HCT116 (cell line): ENCODE data around the gene OPCML. TPM values are rescaled to one million over a fixed set of nuclear protein-coding genes. Genes with fewer than 3 reads are reported as not detected.

ENCODE experiments used
- ATAC-seq: fragments of 200-7000 bp; cut with Tn5 transposase; 2 replicates; pipeline ENCODE4 v1.9.1; 2020; ENCODE audit warnings: mild to moderate bottlenecking, moderate library complexity
- BruUV-seq: library from RNA; stranded (reverse); fragments of 400-500 nt; replicated peaks from 2 replicates; lab custom pipeline; 2021; lab: Mats Ljungman, UMichigan
- CTCF ChIA-PET: fragments of 300-600 bp; sonication (Branson Sonifier 250); formaldehyde crosslinking; loops from one replicate; lab custom pipeline; 2021; ENCODE audit warnings: antibody characterized with exemption; lab: Charles Lee
- POLR2A ChIA-PET: fragments of 300-600, 350-600 bp; sonication (Branson Sonifier 250); formaldehyde crosslinking; loops from one replicate; lab custom pipeline; 2021; ENCODE audit warnings: antibody characterized with exemption; lab: Charles Lee
- RAD21 ChIA-PET, 2 experiments: fragments of 300-600 bp; sonication (Branson Sonifier 250); formaldehyde crosslinking; loops; one replicate each; lab custom pipeline; 2023; ENCODE audit warnings: low total read pairs in 2 of 2; ENCODE audit not compliant: uncharacterized antibody in 2 of 2, unreplicated experiment in 2 of 2, low non-redundant PET in 1 of 2; lab: Charles Lee
- DNase-seq: peaks from one replicate; pipeline ENCODE4 v3.0.0-alpha.2; 2010; ENCODE audit warnings: low read depth, low spot score
- H2AFZ ChIP-seq: fragments of 200-600 bp; shearing (Covaris generic), sonication (generic); 2 replicates; pipeline ENCODE4 v1.6.1; 2017; ENCODE audit warnings: low read depth, mixed run types, mixed read lengths, antibody characterized with exemption, low read length; ENCODE audit not compliant: poor library complexity, severe bottlenecking
- H3K27ac ChIP-seq: 2 replicates; pipeline ENCODE4 v1.5.1; 2012; ENCODE audit warnings: low read depth, low read length
- H3K27me3 ChIP-seq: fragments of 200-600 bp; sonication (generic); 2 replicates; pipeline ENCODE4 v1.6.1; 2016; ENCODE audit warnings: mixed run types, low read length, mixed read lengths; ENCODE audit not compliant: insufficient read depth
- H3K36me3 ChIP-seq, 2 experiments: fragments of 200-500 bp in 1 of 2; fragments of 200-600 bp in 1 of 2; sonication (Bioruptor generic) in 1 of 2; sonication (generic) in 1 of 2; 2 replicates each; pipeline versions ENCODE4 v1.5.1 to v1.6.1; 2014 to 2016; ENCODE audit warnings: low read length in 2 of 2, inconsistent platforms in 1 of 2, mixed read lengths in 1 of 2, mixed run types in 1 of 2; ENCODE audit not compliant: insufficient read depth in 2 of 2, control insufficient read depth in 1 of 2
- H3K4me1 ChIP-seq, 2 experiments: fragments of 200-600 bp in 1 of 2; sonication (generic) in 1 of 2; 2 replicates each; pipeline versions ENCODE4 v1.5.1 to v1.6.1; 2012 to 2017; ENCODE audit warnings: low read length in 2 of 2, inconsistent platforms in 1 of 2, mild to moderate bottlenecking in 1 of 2, mixed read lengths in 1 of 2, mixed run types in 1 of 2, moderate library complexity in 1 of 2; ENCODE audit not compliant: insufficient read depth in 2 of 2, control insufficient read depth in 1 of 2
- H3K4me2 ChIP-seq: fragments of 200-600 bp; sonication (generic); 2 replicates; pipeline ENCODE4 v1.6.1; 2017; ENCODE audit warnings: mixed run types, low read length, mixed read lengths
- H3K4me3 ChIP-seq, 2 experiments: fragments of 200-600 bp in 1 of 2; sonication (generic) in 1 of 2; replicated peaks in 1 of 2; 2 replicates each; pipeline ENCODE4 v1.5.1; 2011 to 2016; ENCODE audit warnings: low read length in 2 of 2, control low read depth in 1 of 2, low read depth in 1 of 2, mild to moderate bottlenecking in 1 of 2, mixed read lengths in 1 of 2, mixed run types in 1 of 2
- H3K79me2 ChIP-seq: fragments of 200-600 bp; sonication (generic); 2 replicates; pipeline ENCODE4 v1.6.1; 2017; ENCODE audit warnings: mild to moderate bottlenecking, mixed run types, low read length, moderate library complexity, mixed read lengths; ENCODE audit not compliant: insufficient read depth
- H3K9ac ChIP-seq: fragments of 200-600 bp; sonication (generic); 2 replicates; pipeline ENCODE4 v1.6.1; 2016; ENCODE audit warnings: low read length, mixed read lengths
- H3K9me2 ChIP-seq: fragments of 200-600 bp; sonication (generic), shearing (Covaris generic); 2 replicates; pipeline ENCODE4 v1.6.1; 2017; ENCODE audit warnings: mixed run types, mild to moderate bottlenecking, moderate library complexity; ENCODE audit not compliant: insufficient read depth
- H3K9me3 ChIP-seq, 2 experiments: fragments of 200-500 bp in 1 of 2; fragments of 200-600 bp in 1 of 2; sonication (Bioruptor generic) in 1 of 2; sonication (generic) in 1 of 2; 2 replicates each; pipeline ENCODE4 v1.6.1; 2014 to 2017; ENCODE audit warnings: low read length in 2 of 2, mixed read lengths in 2 of 2, inconsistent platforms in 1 of 2, low read depth in 1 of 2, mild to moderate bottlenecking in 1 of 2, mixed run types in 1 of 2, moderate library complexity in 1 of 2; ENCODE audit not compliant: control insufficient read depth in 1 of 2, insufficient read depth in 1 of 2
- H4K20me1 ChIP-seq: fragments of 200-600 bp; sonication (generic), shearing (Covaris generic); 2 replicates; pipeline ENCODE4 v1.6.1; 2017; ENCODE audit warnings: mixed run types, mild to moderate bottlenecking, moderate library complexity; ENCODE audit not compliant: insufficient read depth
- CBX3 ChIP-seq: IDR thresholded peaks from 2 replicates; pipeline ENCODE4 v1.6.1; 2012; ENCODE audit warnings: low read depth
- CEBPB ChIP-seq: IDR thresholded peaks from 2 replicates; pipeline ENCODE4 v1.6.1; 2012; ENCODE audit warnings: low read depth
- ELF1 ChIP-seq: IDR thresholded peaks from 2 replicates; pipeline ENCODE4 v1.6.1; 2012; ENCODE audit warnings: low read depth, borderline replicate concordance
- EZH2 ChIP-seq: fragments of 200-600 bp; sonication (generic); IDR thresholded peaks from 2 replicates; pipeline ENCODE4 v1.6.1; 2017; ENCODE audit warnings: antibody characterized with exemption, mixed run types
- JUND ChIP-seq: IDR thresholded peaks from 2 replicates; pipeline ENCODE4 v1.6.1; 2012
- POLR2A ChIP-seq: IDR thresholded peaks from 2 replicates; pipeline ENCODE4 v1.7.0; 2011; ENCODE audit warnings: borderline replicate concordance; ENCODE audit not compliant: insufficient read depth, insufficient read length; ENCODE audit errors: extremely low read depth
- POLR2AphosphoS5 ChIP-seq: IDR thresholded peaks from 2 replicates; pipeline ENCODE4 v1.6.1; 2011; ENCODE audit warnings: mild to moderate bottlenecking, low read depth, low read length, moderate library complexity
- RAD21 ChIP-seq: IDR thresholded peaks from 2 replicates; pipeline ENCODE4 v1.6.1; 2012; ENCODE audit warnings: low read depth, mild to moderate bottlenecking
- REST ChIP-seq: IDR thresholded peaks from 2 replicates; pipeline ENCODE4 v1.6.1; 2012; ENCODE audit warnings: low read depth
- SIN3A ChIP-seq: IDR thresholded peaks from 2 replicates; pipeline ENCODE4 v1.6.1; 2012; ENCODE audit warnings: low read depth
- SP1 ChIP-seq: IDR thresholded peaks from 2 replicates; pipeline ENCODE4 v1.6.1; 2012; ENCODE audit warnings: low read depth
- SRF ChIP-seq: IDR thresholded peaks from 2 replicates; pipeline ENCODE4 v1.6.1; 2012; ENCODE audit warnings: low read depth
- YY1 ChIP-seq: IDR thresholded peaks from 2 replicates; pipeline ENCODE4 v1.6.1; 2011; ENCODE audit warnings: low read length, low read depth, moderate library complexity, mild to moderate bottlenecking; ENCODE audit not compliant: insufficient replicate concordance; ENCODE audit errors: extremely low read depth
- ZNF274 ChIP-seq: fragments of 200-500 bp; sonication (Bioruptor generic); IDR thresholded peaks from 2 replicates; pipeline ENCODE4 v1.6.1; 2014; ENCODE audit warnings: mild to moderate bottlenecking, low read depth, low read length, inconsistent platforms
- intact Hi-C: fragments of 100-400 bp; cut with micrococcal nuclease; formaldehyde crosslinking; loops from 2 replicates; pipeline ENCODE4 v1.10.0; 2022
- total RNA-seq: library from RNA; stranded (reverse); gene quantifications from one replicate; pipeline ENCODE4 v1.2.1, GENCODE V29; 2021; ENCODE audit not compliant: unreplicated experiment
- TF ChIP-seq, protein P1 (sequence below): IDR thresholded peaks from 2 replicates; pipeline ENCODE4 v1.6.1; 2011; ENCODE audit warnings: mild to moderate bottlenecking, low read length, moderate library complexity; ENCODE audit not compliant: insufficient replicate concordance; ENCODE audit errors: extremely low read depth
- TF ChIP-seq, protein P2 (sequence below): IDR thresholded peaks from 2 replicates; pipeline ENCODE4 v1.6.1; 2012
- TF ChIP-seq, protein P3 (sequence below), 3 experiments: fragments of 200-600 bp in 1 of 3; sonication (generic) in 1 of 3; IDR thresholded peaks in 2 of 3; conservative IDR thresholded peaks in 1 of 3; 2 replicates each; pipeline ENCODE4 v1.5.1; 2012 to 2017; ENCODE audit warnings: low read depth in 2 of 3, low read length in 2 of 3, antibody characterized with exemption in 1 of 3, borderline replicate concordance in 1 of 3, control low read depth in 1 of 3, mild to moderate bottlenecking in 1 of 3, mixed read lengths in 1 of 3, mixed run types in 1 of 3, moderate library complexity in 1 of 3; ENCODE audit not compliant: insufficient read depth in 1 of 3
- TF ChIP-seq, protein P4 (sequence below): IDR thresholded peaks from 2 replicates; pipeline ENCODE4 v1.6.1; 2012

The OPCML gene
- total RNA-seq, 1 experiment from 2014 or later, result not detected

DNA sequence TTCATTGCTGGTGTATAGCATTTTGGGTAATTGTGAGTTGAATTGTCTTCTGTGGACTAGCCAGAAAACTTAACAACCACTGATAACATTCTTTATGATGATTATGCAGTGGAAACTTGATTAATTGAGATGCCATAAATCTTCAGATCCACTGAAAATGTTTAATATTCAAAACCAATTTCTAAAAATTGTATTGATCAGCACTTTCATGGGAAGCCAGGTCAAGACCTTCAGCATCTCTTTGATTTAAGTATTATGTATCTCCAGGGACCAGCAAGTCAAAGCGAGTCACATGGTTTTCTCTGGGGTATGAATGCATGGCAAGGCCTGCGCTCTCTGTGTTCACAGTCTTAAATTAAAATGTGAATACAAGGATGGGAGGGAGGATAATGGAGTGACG, 596.9 kb downstream of the OPCML start:
- intact Hi-C loops, result no loop called here
- Histone ChIP-seq H3K9ac (no peak overlapping the region), H3K4me1 (no peaks in the 10 kb centered on the region), H3K9me3 (peaks cover 5 to 22% of the 10 kb centered on the region in 2 experiments; a peak in 2 of 4 replicates), H3K4me2 (no peak overlapping the region), H3K27me3 (no peaks in the 10 kb centered on the region), H2AFZ (no peak overlapping the region), H3K9me2 (no peaks in the 10 kb centered on the region), H3K36me3 (no peaks in the 10 kb centered on the region), H3K79me2 (no peaks in the 10 kb centered on the region), H3K4me3 (no peak overlapping the region), H3K27ac (no peak overlapping the region), H4K20me1 (no peaks in the 10 kb centered on the region)
- no peak for ATAC-seq
- no peak for DNase-seq
- ChIA-PET CTCF (no interaction called here), POLR2A (no interaction called here), RAD21 (no interaction called here)
- TF ChIP-seq YY1 (no peak), JUND (no peak), SRF (no peak), POLR2A (no peak), ELF1 (no peak), SIN3A (no peak), POLR2AphosphoS5 (no peak), CBX3 (no peak), REST (no peak), CEBPB (no peak), RAD21 (no peak), SP1 (no peak), EZH2 (no peak), ZNF274 (no peak)
- TF ChIP-seq, protein P1, sequence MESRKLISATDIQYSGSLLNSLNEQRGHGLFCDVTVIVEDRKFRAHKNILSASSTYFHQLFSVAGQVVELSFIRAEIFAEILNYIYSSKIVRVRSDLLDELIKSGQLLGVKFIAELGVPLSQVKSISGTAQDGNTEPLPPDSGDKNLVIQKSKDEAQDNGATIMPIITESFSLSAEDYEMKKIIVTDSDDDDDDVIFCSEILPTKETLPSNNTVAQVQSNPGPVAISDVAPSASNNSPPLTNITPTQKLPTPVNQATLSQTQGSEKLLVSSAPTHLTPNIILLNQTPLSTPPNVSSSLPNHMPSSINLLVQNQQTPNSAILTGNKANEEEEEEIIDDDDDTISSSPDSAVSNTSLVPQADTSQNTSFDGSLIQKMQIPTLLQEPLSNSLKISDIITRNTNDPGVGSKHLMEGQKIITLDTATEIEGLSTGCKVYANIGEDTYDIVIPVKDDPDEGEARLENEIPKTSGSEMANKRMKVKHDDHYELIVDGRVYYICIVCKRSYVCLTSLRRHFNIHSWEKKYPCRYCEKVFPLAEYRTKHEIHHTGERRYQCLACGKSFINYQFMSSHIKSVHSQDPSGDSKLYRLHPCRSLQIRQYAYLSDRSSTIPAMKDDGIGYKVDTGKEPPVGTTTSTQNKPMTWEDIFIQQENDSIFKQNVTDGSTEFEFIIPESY, result no peak
- TF ChIP-seq, protein P2, sequence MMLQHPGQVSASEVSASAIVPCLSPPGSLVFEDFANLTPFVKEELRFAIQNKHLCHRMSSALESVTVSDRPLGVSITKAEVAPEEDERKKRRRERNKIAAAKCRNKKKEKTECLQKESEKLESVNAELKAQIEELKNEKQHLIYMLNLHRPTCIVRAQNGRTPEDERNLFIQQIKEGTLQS, result no peak
- TF ChIP-seq, protein P3, sequence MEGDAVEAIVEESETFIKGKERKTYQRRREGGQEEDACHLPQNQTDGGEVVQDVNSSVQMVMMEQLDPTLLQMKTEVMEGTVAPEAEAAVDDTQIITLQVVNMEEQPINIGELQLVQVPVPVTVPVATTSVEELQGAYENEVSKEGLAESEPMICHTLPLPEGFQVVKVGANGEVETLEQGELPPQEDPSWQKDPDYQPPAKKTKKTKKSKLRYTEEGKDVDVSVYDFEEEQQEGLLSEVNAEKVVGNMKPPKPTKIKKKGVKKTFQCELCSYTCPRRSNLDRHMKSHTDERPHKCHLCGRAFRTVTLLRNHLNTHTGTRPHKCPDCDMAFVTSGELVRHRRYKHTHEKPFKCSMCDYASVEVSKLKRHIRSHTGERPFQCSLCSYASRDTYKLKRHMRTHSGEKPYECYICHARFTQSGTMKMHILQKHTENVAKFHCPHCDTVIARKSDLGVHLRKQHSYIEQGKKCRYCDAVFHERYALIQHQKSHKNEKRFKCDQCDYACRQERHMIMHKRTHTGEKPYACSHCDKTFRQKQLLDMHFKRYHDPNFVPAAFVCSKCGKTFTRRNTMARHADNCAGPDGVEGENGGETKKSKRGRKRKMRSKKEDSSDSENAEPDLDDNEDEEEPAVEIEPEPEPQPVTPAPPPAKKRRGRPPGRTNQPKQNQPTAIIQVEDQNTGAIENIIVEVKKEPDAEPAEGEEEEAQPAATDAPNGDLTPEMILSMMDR (IDR thresholded peaks at IDR 0.05 in 2 of 3, conservative IDR thresholded peaks at IDR 0.05 in 1 of 3; ENCODE audit: borderline replicate concordance in 1 of 3, insufficient read depth in 1 of 3, low read depth in 2 of 3, low read length in 2 of 3), result no peak
- TF ChIP-seq, protein P4, sequence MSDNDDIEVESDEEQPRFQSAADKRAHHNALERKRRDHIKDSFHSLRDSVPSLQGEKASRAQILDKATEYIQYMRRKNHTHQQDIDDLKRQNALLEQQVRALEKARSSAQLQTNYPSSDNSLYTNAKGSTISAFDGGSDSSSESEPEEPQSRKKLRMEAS, result no peak
- no TSS peak for BruUV-seq
